Uterus (tissue), 4 donors: ENCODE measurements around the gene TGFA. TPM values are rescaled to one million over a fixed set of nuclear protein-coding genes. Genes with fewer than 3 reads are reported as not detected.

ENCODE experiments used
- DNase-seq, 2 donors: peaks; one replicate each; pipeline ENCODE4 v3.0.0-alpha.2; 2019 to 2020
- H3K27ac ChIP-seq, 2 donors: fragments of 200-600 bp; sonication (generic); 1 replicate in 1 of 2; 2 replicates in 1 of 2; pipeline ENCODE4 v1.5.1; 2016 to 2018
- H3K27me3 ChIP-seq, 2 donors: fragments of 200-600 bp; sonication (generic); one replicate each; pipeline ENCODE4 v1.5.1; 2018 to 2019; ENCODE audit warnings: control low read depth in 1 of 2
- H3K36me3 ChIP-seq, 2 donors: fragments of 200-600 bp; sonication (generic); one replicate each; pipeline ENCODE4 v1.5.1; 2019; ENCODE audit warnings: control low read depth in 1 of 2
- H3K4me1 ChIP-seq, 2 donors: fragments of 200-600 bp; sonication (generic); one replicate each; pipeline ENCODE4 v1.5.1; 2018 to 2019; ENCODE audit warnings: control low read depth in 1 of 2
- H3K4me3 ChIP-seq, 2 donors: fragments of 200-600 bp; sonication (generic); 1 replicate in 1 of 2; 2 replicates in 1 of 2; pipeline ENCODE4 v1.5.1; 2018 to 2019; ENCODE audit warnings: mild to moderate bottlenecking in 1 of 2
- H3K9me3 ChIP-seq, 2 donors: fragments of 200-600 bp; sonication (generic); one replicate each; pipeline ENCODE4 v1.5.1; 2019; ENCODE audit warnings: control low read depth in 1 of 2
- POLR2A ChIP-seq, 2 donors: fragments of 450-650 bp; IDR thresholded peaks; one replicate each; pipeline ENCODE4 v1.6.1; 2016; ENCODE audit warnings: antibody characterized with exemption in 2 of 2, mild to moderate bottlenecking in 1 of 2, moderate library complexity in 1 of 2
- intact Hi-C: fragments of 100-400 bp; cut with DNase I; formaldehyde crosslinking; loops from one replicate; pipeline ENCODE4 v1.15.1; 2023; ENCODE audit warnings: low total_unique reads
- total RNA-seq, 4 donors: library from RNA; depleted of rRNA in 3 of 4; stranded (reverse); fragments of >200 nt in 3 of 4; gene quantifications; one replicate each; pipeline versions ENCODE4 v1.1.0 to v1.2.4, GENCODE V29; 2014 to 2023
- TF ChIP-seq, protein P1 (sequence below), 4 experiments: fragments of 200-600 bp in 2 of 4; fragments of 450-650 bp in 2 of 4; sonication (generic) in 2 of 4; IDR thresholded peaks; one replicate each; pipeline ENCODE4 v1.5.1; 2016 to 2019; ENCODE audit warnings: antibody characterized with exemption in 4 of 4, mild to moderate bottlenecking in 2 of 4, moderate library complexity in 1 of 4
- donor health status: DM: yes; HTN: yes; CAD: no.

The TGFA gene
- total RNA-seq, 4 donors from 2014 or later: 1.5 to 3.7 (median 1.6) TPM; not detected in 1

DNA sequence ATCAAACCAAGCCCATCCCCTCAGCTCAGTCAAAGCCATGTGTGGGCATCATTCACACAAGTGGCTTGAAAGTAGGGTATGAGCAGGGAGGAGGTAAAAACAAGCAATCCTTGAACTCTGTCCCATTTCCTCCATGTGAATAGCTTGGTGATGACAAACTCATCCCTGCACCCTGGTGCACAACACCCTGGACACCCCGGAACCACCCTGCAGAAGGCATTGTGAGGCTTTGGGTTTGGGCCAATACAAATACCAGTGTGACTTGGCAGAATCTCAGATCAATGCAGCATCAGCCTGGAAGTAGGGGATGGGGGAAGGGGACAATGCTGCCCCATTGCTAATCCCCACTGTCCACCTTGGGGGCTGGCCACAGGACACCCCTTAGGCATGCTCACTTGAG lies 28.6 kb downstream of the TGFA start:
- Histone ChIP-seq H3K9me3 (no peaks in the 10 kb centered on the region), H3K27ac (no peak overlapping the region)

DNA sequence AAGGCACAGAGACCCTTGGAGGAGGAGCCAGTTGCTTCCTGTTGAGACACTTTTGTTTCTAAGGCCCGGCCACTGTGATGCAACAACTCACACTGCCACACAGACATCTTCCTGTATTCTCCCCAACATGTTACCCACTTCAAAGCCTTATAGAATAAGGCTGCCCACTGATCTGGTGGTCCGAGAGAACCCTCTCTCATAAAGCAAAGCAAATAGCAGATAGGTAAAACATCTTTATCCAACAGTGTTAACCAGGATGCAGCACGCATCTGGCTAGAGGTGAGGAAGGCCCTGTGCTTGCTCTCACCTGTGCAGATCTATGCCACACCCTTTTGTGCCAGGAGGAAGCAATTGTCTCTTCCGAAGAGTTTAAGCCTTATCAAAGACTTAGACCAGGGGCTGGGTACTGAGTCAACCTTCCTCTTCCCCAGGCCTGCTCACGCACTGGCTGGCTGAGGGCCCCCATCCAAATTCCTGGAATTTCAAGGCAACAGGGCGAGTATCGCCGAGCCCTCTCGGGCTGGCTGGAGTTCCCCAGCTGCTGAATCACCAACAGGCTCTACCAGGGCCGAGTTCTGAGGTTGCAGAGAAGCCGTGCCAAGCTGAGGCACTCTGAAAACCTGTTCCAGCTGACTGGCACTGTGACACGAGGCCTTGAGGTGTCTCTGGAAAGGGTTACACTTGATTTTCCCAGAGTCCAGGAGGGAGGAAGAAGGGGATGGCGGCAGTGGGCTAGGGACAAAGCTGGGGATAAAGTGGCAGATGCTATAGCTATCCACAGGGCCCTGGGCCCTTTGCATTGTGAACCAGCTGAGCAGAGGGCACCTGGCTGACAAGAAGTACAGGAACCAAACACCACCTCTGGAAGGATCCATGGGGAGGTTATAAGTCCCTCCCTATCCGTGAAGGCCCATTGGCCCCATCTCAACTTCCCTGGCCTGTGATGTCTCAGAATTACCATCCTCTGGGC lies 29.3 kb downstream of the TGFA start:
- H3K9me3 ChIP-seq: no peaks in the 10 kb centered on the region
- H3K4me3 ChIP-seq: no peak overlapping the region
- intact Hi-C loops: no loop called here
- H3K27ac ChIP-seq: no peak overlapping the region
- no peaks in the 10 kb centered on the region for H3K27me3 ChIP-seq
- no peaks in the 10 kb centered on the region for H3K36me3 ChIP-seq
- DNase-seq: no peak
- no peaks in the 10 kb centered on the region for H3K4me1 ChIP-seq
- TF ChIP-seq, protein P1, sequence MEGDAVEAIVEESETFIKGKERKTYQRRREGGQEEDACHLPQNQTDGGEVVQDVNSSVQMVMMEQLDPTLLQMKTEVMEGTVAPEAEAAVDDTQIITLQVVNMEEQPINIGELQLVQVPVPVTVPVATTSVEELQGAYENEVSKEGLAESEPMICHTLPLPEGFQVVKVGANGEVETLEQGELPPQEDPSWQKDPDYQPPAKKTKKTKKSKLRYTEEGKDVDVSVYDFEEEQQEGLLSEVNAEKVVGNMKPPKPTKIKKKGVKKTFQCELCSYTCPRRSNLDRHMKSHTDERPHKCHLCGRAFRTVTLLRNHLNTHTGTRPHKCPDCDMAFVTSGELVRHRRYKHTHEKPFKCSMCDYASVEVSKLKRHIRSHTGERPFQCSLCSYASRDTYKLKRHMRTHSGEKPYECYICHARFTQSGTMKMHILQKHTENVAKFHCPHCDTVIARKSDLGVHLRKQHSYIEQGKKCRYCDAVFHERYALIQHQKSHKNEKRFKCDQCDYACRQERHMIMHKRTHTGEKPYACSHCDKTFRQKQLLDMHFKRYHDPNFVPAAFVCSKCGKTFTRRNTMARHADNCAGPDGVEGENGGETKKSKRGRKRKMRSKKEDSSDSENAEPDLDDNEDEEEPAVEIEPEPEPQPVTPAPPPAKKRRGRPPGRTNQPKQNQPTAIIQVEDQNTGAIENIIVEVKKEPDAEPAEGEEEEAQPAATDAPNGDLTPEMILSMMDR (IDR thresholded peaks at IDR 0.05): no peak
- TF ChIP-seq POLR2A (IDR thresholded peaks at IDR 0.05): no peak

More for the DNA sequence above, 28.6 kb downstream of the TGFA start:
- no peak for DNase-seq
- no peaks in the 10 kb centered on the region for H3K4me1 ChIP-seq
- H3K4me3 ChIP-seq: no peak overlapping the region
- H3K27me3 ChIP-seq: no peaks in the 10 kb centered on the region
- intact Hi-C loops: no loop called here
- H3K36me3 ChIP-seq: no peaks in the 10 kb centered on the region
- TF ChIP-seq POLR2A (IDR thresholded peaks at IDR 0.05): no peak
- TF ChIP-seq, protein P1 (IDR thresholded peaks at IDR 0.05): no peak

DNA sequence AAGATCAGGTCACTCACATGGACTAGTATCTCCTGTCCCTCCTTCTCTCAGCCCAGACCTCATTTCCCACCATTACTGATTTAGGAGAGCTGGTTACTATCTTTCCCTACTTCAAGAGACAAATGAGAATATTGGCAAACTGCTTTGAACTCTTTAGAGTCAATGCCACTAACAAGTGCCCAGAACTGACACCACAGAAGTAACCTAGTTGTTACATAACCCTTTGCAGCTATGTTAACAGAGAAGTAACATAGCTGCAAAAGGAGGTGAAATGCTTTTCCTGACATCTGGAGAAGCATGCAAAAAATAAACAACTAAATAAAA lies 30.0 kb downstream of the TGFA start:
- TF ChIP-seq, protein P1 (IDR thresholded peaks at IDR 0.05): no peak
- TF ChIP-seq POLR2A (IDR thresholded peaks at IDR 0.05): no peak
- DNase-seq: no peak
- Histone ChIP-seq H3K27me3 (no peaks in the 10 kb centered on the region), H3K4me3 (no peak overlapping the region), H3K9me3 (no peaks in the 10 kb centered on the region), H3K4me1 (no peaks in the 10 kb centered on the region), H3K36me3 (no peaks in the 10 kb centered on the region), H3K27ac (no peak overlapping the region)
- intact Hi-C loops: no loop called here

DNA sequence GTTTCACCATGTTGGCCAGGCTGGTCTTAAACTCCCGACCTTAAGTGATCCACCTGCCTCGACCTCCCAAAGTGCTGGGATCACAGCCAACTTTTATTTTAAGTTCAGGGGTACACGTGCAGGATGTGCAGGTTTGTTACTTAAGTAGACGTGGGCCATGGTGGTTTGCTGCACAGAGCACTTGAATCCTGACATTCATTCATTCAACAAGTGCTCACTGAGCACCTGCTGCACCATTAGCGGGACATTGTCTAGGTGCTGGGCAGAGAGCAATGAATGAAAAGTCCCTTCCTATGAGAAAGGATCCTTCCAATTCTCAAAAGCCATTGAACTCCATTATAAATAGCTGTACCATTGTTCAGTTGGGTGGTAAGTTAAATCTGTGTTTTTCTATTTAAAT lies 31.0 kb downstream of the TGFA start:
- intact Hi-C loops: no loop called here
- DNase-seq: no peak
- no peaks in the 10 kb centered on the region for H3K36me3 ChIP-seq
- H3K27me3 ChIP-seq: no peaks in the 10 kb centered on the region
- no peak overlapping the region for H3K27ac ChIP-seq
- H3K9me3 ChIP-seq: no peaks in the 10 kb centered on the region
- no peak overlapping the region for H3K4me3 ChIP-seq
- no peak for TF ChIP-seq POLR2A (IDR thresholded peaks at IDR 0.05)
- TF ChIP-seq, protein P1 (IDR thresholded peaks at IDR 0.05): no peak
- H3K4me1 ChIP-seq: no peaks in the 10 kb centered on the region

DNA sequence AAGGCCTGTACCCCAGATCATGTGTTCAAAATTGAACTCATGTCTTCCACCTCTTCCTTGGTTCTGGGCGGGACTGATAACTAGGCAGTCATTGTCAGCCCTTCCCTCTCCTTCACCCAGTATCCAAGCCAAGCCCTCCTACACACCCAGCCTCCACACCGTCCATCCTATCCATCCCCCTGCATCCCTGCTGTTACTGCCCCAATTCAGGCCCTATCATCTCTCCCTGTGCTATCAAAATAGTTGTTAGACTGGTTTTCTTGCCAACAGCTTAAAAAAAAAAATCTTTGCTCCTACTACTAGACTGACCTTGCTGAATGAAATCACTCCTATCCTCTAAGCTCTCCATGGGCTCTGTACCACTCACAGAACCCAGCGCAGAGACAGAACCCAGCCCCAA lies 32.8 kb downstream of the TGFA start:
- H3K36me3 ChIP-seq: no peaks in the 10 kb centered on the region
- TF ChIP-seq, protein P1 (IDR thresholded peaks at IDR 0.05): no peak
- no peak for TF ChIP-seq POLR2A (IDR thresholded peaks at IDR 0.05)
- no peaks in the 10 kb centered on the region for H3K9me3 ChIP-seq
- H3K27me3 ChIP-seq: no peaks in the 10 kb centered on the region
- no peaks in the 10 kb centered on the region for H3K4me1 ChIP-seq
- no peak for DNase-seq
- intact Hi-C loops: no loop called here
- H3K4me3 ChIP-seq: no peak overlapping the region
- no peak overlapping the region for H3K27ac ChIP-seq
